ENCODE results near the gene NDUFA13. TPM values are rescaled to one million over a fixed set of nuclear protein-coding genes. Genes with fewer than 3 reads are reported as not detected.

The NDUFA13 gene
- total RNA-seq, 2 donors from 2014 or later: 430 to 489 TPM

Other genes with a start within 250 kb of the NDUFA13 start
- 10 to 100 TPM in 1 of 2 donors, 1 to 10 TPM in 1; 6.9 to 14.3 TPM for gene TM6SF2, start 242.9 kb upstream of the NDUFA13 start, total RNA-seq
- 10 to 100 TPM; 33.5 to 46.2 TPM for gene SUGP1, start 195.7 kb upstream of the NDUFA13 start, total RNA-seq
- 10 to 100 TPM; 45.3 to 52.4 TPM for gene MAU2, start 195.4 kb upstream of the NDUFA13 start, total RNA-seq
- gene GATAD2A, start 110.5 kb upstream of the NDUFA13 start, total RNA-seq: 100 to 1,000 TPM; 104 to 135 TPM
- gene TSSK6, start 677 bp upstream of the NDUFA13 start, total RNA-seq: 1 to 10 TPM; 1.6 to 2.8 TPM
- 1 to 10 TPM; 4.6 to 4.9 TPM for gene YJEFN3, start 12.7 kb downstream of the NDUFA13 start, total RNA-seq
- gene CILP2, start 22.0 kb downstream of the NDUFA13 start, total RNA-seq: under 1 TPM; 0.09 to 0.11 TPM
- 1 to 10 TPM; 2.5 to 2.9 TPM for gene PBX4, start 102.5 kb downstream of the NDUFA13 start, total RNA-seq
- gene LPAR2, start 112.0 kb downstream of the NDUFA13 start, total RNA-seq: 10 to 100 TPM; 18.4 to 20.9 TPM
- 10 to 100 TPM; 29.5 to 34.4 TPM for gene GMIP, start 127.4 kb downstream of the NDUFA13 start, total RNA-seq
- 10 to 100 TPM; 57.0 to 65.1 TPM for gene ATP13A1, start 147.5 kb downstream of the NDUFA13 start, total RNA-seq
- gene ZNF101, start 152.6 kb downstream of the NDUFA13 start, total RNA-seq: 10 to 100 TPM; 11.6 to 13.4 TPM
- 1 to 10 TPM; 2.8 to 3.7 TPM for gene ZNF14, start 216.9 kb downstream of the NDUFA13 start, total RNA-seq